BJ (cell line): ENCODE results near the gene GPR27. TPM values are rescaled to one million over a fixed set of nuclear protein-coding genes. Genes with fewer than 3 reads are reported as not detected.

Experiments
- CTCF ChIA-PET: fragments of 350-600 bp; formaldehyde crosslinking; extraction: SDS; loops from one replicate; lab custom pipeline; 2021; ENCODE audit warnings: antibody characterized with exemption, inconsistent platforms; lab: Yijun Ruan, JAX
- POLR2A ChIA-PET: fragments of 300-600 bp; sonication (Branson Sonifier 250); formaldehyde crosslinking; extraction: SDS; loops from one replicate; lab custom pipeline; 2021; ENCODE audit warnings: antibody characterized with exemption; lab: Charles Lee
- DNase-seq: peaks from one replicate; pipeline ENCODE4 v3.0.0-alpha.2; 2011; ENCODE audit warnings: low read depth
- H3K27me3 ChIP-seq: 2 replicates; pipeline ENCODE4 v1.6.0; 2011; ENCODE audit warnings: low read length; ENCODE audit not compliant: control insufficient read depth, insufficient read depth
- H3K36me3 ChIP-seq: 2 replicates; pipeline ENCODE4 v1.5.1; 2011; ENCODE audit warnings: low read length; ENCODE audit not compliant: control insufficient read depth, insufficient read depth
- H3K4me3 ChIP-seq: 2 replicates; pipeline ENCODE4 v1.5.1; 2011; ENCODE audit warnings: low read depth, mild to moderate bottlenecking, control low read depth, low read length
- polyA plus RNA-seq: library from polyadenylated mRNA; depleted of rRNA; stranded (reverse); fragments of >200 nt; gene quantifications from 2 replicates; pipeline ENCODE4 v1.2.3, GENCODE V29; 2011
- TF ChIP-seq, protein P1 (sequence below): IDR thresholded peaks from 2 replicates; pipeline ENCODE4 v1.5.1; 2011; ENCODE audit warnings: low read depth, mild to moderate bottlenecking, control low read depth, inconsistent platforms, low read length, moderate library complexity; ENCODE audit not compliant: insufficient read depth

The GPR27 gene
- polyA plus RNA-seq, 1 experiment = 0.02 TPM

DNA sequence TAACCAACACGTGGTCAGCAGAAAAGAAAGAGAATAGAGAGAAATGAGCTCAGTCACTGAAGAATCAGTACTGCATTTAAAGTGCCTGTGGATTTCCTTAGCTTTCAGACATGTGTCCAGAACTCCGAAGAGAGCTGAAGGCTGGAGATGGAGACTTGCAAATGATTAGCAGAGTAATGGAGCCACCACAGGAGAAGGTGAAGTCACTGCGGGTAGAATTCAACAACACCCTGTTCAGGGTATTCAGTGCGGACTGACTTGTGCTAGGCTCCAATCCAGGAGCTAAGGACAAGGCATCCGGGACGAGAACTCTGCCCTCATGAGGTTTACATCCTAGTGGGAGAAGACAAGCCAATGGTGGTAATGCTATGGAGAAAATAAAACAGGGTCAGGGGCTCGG is 32.7 kb upstream of the GPR27 start:
- TF ChIP-seq, protein P1, sequence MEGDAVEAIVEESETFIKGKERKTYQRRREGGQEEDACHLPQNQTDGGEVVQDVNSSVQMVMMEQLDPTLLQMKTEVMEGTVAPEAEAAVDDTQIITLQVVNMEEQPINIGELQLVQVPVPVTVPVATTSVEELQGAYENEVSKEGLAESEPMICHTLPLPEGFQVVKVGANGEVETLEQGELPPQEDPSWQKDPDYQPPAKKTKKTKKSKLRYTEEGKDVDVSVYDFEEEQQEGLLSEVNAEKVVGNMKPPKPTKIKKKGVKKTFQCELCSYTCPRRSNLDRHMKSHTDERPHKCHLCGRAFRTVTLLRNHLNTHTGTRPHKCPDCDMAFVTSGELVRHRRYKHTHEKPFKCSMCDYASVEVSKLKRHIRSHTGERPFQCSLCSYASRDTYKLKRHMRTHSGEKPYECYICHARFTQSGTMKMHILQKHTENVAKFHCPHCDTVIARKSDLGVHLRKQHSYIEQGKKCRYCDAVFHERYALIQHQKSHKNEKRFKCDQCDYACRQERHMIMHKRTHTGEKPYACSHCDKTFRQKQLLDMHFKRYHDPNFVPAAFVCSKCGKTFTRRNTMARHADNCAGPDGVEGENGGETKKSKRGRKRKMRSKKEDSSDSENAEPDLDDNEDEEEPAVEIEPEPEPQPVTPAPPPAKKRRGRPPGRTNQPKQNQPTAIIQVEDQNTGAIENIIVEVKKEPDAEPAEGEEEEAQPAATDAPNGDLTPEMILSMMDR = no peak
- POLR2A ChIA-PET = no interaction called here
- Histone ChIP-seq H3K36me3 (no peaks in the 10 kb centered on the region), H3K27me3 (peaks cover 12% of the 10 kb centered on the region), H3K4me3 (no peak overlapping the region)
- CTCF ChIA-PET = interaction anchor here (1.9 kb wide), 1 partner anchor 10 kb away, joined by 5 read pairs; no protein-coding TSS in a partner anchor
- no peak for DNase-seq

- Histone ChIP-seq H3K36me3 (no peaks in the 10 kb centered on the region), H3K4me3 (no peak overlapping the region), H3K27me3 (peaks cover 12% of the 10 kb centered on the region)
- POLR2A ChIA-PET = no interaction called here
- DNase-seq = no peak
- CTCF ChIA-PET = interaction anchor here (1.9 kb wide), 1 partner anchor 11 kb away, joined by 5 read pairs; no protein-coding TSS in a partner anchor
- TF ChIP-seq, protein P1 = no peak
Measured at GRCh38 chr3:71721651-71722157, 32.0 kb upstream of the GPR27 start.

DNA sequence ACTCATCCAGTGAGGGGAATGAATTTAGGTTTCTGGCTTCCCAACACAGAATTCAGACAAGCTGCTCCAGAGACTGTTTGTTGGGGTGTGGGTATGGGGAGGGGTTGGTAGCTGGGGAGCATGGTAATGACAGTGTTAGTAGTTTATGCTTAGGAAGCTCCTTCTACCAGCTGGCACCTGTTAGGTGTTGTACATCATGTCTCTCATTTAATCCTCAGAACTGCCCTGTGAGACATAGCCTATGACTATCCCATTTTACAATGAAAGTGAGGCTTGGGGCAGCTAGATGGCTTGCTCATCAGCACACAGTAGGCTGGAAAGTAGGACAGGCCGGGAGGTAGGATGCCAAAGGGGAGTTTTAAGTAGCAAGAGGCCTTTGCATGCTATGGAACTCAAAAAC is 31.0 kb upstream of the GPR27 start:
- Histone ChIP-seq H3K27me3 (peaks cover 12% of the 10 kb centered on the region), H3K4me3 (no peak overlapping the region), H3K36me3 (no peaks in the 10 kb centered on the region)
- ChIA-PET CTCF (interaction anchor here (2.9 kb wide), 1 partner anchor 9 kb away, joined by 7 read pairs; no protein-coding TSS in a partner anchor), POLR2A (no interaction called here)
- no peak for DNase-seq
- TF ChIP-seq, protein P1 = no peak

GRCh38 chr3:71723452-71724170 is 30.0 kb upstream of the GPR27 start:
- TF ChIP-seq, protein P1 = no peak
- ChIA-PET CTCF (interaction anchor here (1.2 to 2.9 kb wide), 3 partner anchors 8 to 12 kb away, joined by 3 to 11 read pairs (median 7); no protein-coding TSS in a partner anchor), POLR2A (no interaction called here)
- H3K27me3 ChIP-seq = peaks cover 12% of the 10 kb centered on the region
- H3K36me3 ChIP-seq = no peaks in the 10 kb centered on the region
- no peak for DNase-seq
- H3K4me3 ChIP-seq = no peak overlapping the region

DNA sequence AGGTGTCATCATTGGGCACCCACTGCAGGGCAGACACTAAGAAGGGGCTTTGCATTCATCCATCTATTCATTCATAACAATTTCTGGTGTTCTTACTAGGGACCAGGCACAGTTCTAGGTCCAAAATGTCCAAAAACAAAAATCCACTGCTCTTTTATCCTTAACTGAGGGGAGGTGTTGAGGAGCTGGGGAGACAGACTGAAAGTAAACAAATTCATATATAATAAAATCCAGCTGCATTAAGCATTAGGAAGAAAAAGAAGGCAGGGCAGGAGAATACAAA is 29.5 kb upstream of the GPR27 start:
- TF ChIP-seq, protein P1 = no peak
- peaks cover 12% of the 10 kb centered on the region for H3K27me3 ChIP-seq
- POLR2A ChIA-PET = no interaction called here
- H3K36me3 ChIP-seq = no peaks in the 10 kb centered on the region
- CTCF ChIA-PET = interaction anchor here (0.6 to 2.9 kb wide), 5 partner anchors 9 to 152 kb away, joined by 3 to 11 read pairs (median 3); no protein-coding TSS in a partner anchor
- DNase-seq = no peak
- no peak overlapping the region for H3K4me3 ChIP-seq
